HG03565 (cell line): ENCODE data around the gene VPS35L.
"Not testable (repeated sequence)": the region's sequence is repeated elsewhere in the genome, so short reads cannot be mapped to it uniquely, and the experiment has no call there.

Experiments used
- ATAC-seq: cut with Tn5 transposase; IDR thresholded peaks from one replicate; pipeline ENCODE4 v1.9.1; 2021; ENCODE audit warnings: mild to moderate bottlenecking, moderate library complexity; ENCODE audit not compliant: unreplicated experiment

VPS35L gene

DNA sequence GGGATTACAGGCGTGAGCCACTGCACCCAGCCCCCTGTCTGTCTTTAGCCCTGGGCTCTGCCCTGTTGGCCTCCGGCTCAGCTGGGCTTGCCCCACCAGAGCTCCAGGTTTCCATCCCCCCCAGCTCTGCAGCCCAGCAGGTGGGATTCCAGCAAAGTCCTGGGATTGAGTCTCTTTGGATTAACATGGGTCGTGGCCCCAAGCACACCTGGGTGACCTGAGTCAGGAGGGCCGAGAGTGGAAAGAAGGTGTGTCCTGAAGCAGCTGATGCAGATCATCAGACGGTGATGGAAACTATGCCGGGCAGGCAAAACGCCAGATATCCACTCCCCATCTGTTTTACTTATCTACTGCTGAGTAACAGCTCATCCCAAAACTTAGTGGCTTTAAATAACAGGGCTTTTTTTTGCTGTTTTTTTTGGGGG is 90.1 kb downstream of the VPS35L start:
- no peak for ATAC-seq

DNA sequence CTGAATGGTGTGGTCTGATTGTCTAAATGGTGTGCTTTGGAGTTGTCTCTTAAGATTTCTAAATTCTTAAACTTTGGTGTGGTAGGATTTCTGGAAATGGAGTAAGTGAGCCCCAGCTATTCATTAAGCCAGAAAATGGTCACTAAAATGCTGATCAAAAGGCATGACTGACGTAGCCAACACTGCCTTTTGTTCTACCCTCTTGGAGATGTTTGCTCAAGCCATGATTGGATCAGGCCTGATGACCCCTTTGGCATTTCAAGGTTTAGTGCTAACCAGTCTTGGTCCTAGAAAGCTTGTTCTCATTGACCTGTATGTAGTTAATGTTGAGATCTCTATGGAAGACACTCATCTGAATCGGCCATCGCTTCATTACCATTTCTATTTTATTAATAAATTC is 94.5 kb downstream of the VPS35L start:
- ATAC-seq, result no peak

DNA sequence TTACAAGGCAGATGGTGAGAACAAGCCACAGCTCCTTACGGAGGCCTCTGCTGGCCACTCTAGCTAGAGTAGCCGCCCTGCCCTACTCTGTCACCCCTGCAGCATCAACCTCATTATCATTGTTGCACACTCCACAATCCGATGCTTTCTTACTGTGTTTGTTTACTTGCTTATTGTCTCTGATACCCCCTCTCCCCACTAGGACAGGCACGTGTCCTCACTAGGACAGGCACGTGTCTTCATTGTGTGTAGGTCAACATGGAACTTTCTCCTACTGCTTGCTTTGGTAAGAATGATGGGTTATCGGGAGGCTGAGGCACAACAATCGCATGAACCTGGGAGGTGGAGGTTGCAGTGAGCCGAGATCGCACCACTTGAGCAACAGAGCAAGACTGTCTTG is 98.6 kb downstream of the VPS35L start:
- ATAC-seq, result no peak

GRCh38 chr16:19655242-19655777 is 99.8 kb downstream of the VPS35L start:
- no peak for ATAC-seq

GRCh38 chr16:19657831-19658230 is 102.3 kb downstream of the VPS35L start:
- no peak for ATAC-seq

DNA sequence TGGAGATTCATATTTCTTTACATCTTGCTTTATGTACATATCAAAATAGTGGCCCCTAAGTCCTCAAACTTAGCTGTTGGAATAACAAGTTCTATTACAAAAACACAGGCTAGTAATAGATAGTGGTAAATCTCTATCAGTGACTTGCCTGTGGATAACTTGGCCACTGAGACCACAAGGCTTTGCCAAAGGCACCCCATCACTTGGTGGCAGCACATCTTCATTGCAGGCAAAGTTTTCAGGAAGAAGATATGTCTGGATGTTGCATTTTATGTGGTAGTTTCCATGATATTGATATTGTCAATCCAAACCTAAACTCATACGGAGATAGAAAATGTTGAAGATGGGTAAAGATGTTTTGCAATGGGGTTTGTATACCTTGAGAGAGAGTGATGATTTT is 104.1 kb downstream of the VPS35L start:
- ATAC-seq, result no peak

DNA sequence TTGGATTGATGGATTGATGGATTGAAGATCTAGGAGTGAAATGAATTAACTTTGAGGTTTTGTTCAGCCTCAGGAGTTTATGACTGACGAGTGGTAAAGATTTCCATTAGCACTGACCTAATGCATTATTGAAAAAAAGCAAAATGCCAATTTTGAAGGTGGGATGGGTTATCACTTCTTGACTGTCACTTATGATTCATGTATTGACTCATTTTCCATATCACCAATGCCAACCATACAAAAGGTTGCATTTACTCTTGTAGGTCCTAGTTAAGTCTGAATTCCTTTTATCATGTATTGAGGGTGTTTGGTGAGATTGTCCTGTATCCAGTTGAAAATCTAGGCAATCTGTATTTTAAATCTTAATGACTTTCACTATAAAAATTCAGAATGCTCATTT is 104.9 kb downstream of the VPS35L start:
- no peak for ATAC-seq

GRCh38 chr16:19662351-19662750 is 106.8 kb downstream of the VPS35L start:
- no peak for ATAC-seq

DNA sequence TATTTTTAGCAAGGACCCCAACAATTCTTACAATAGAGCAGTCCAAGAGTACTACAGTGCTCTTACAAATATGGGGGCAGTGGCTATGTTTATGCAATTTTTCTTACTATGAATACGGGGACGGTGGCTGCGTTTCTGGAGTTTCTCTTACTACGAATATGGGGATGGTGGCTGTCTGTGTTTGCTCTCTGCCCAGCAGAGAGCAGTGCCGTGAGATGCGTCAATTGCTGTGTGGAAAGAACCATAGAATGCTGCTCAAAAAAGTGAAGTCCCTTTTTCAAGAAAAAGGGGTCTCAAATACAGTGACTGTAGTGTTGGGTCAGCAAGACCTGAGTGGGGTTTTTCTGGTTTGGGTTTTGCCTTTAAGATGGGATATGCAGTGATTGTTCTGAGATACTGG is 108.7 kb downstream of the VPS35L start:
- no peak for ATAC-seq

DNA sequence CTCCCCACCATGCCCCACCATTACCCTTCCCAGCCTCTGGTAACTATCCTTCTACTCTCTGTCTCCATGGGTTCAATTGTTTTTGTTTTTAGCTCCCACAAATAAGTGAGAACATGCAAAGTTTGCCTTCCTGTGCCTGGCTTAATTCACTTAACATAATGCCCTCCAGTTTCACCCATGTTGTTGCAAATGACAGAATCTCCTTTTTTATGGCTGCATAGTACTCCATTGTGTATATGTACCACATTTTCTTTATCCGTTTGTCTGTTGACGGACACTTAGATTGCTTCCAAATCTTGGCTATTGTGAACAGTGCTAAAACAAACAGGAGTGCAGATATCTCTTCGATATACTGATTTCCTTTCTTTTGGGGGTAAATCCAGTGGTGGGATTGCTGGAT is 109.8 kb downstream of the VPS35L start:
- not testable (repeated sequence) for ATAC-seq

DNA sequence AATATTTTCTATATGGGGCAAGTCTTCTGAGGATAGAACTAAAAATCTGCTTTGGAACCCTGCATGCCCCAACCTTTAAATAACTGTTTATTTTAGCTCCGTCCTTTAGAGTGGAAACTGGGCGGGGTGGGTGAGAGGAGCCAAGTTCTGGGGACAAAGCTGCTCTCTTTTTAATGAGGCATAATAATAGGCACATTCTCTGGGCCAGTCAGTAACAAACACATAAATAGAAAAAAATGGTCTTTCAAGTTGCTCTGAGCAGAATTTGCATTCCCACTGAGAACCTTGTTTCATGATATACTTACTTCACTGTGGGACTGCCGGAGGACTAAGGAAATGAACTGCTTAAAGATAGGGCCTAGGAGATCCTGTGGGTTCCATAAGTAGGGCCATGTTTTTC is 111.0 kb downstream of the VPS35L start:
- no peak for ATAC-seq

DNA sequence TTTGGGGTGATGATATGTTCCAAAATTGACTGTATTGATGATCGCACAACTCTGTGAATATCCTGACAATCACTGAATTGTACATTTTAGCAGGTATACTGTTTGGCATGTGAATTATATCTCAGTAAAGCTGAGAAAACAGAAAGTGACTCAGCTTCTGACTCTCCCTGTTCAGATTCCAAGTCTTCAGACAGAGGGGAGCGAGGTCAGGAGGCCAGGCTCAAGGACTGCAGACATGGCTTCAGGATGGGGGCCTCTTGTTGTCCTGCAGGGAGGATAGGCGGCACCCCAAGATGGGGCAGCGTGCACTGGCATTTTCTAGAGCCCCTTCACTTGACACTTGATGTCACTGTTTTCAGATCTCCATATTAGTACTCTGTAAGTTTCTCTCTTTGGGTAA is 116.9 kb downstream of the VPS35L start:
- no peak for ATAC-seq

- no peak for ATAC-seq
Measured at GRCh38 chr16:19674485-19674884, 119.0 kb downstream of the VPS35L start.

DNA sequence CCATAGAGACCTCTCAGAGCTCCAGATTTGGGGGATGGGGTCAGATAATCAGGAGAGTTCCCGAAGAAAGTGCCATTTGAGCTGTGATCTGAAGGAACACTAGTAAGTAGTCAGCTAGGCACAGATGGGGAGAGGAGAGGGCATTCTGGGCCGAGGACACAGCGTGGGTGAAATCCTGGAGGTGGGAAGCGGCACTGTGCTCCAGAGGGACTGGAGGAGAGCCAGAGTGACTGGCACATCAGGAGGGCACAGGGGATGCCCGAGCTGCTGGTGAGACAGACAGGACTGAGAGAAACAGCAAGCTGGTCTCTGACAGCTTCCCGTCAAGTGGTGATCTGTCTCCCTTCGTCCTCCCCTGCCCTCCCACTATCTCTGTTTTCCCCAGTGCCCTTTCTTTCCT is 121.9 kb downstream of the VPS35L start:
- no peak for ATAC-seq

- no peak for ATAC-seq
Measured at GRCh38 chr16:19678804-19679203, 123.3 kb downstream of the VPS35L start.

- not testable (repeated sequence) for ATAC-seq
Measured at GRCh38 chr16:19679281-19679680, 123.8 kb downstream of the VPS35L start.

GRCh38 chr16:19680881-19681340 is 125.4 kb downstream of the VPS35L start:
- no peak for ATAC-seq

DNA sequence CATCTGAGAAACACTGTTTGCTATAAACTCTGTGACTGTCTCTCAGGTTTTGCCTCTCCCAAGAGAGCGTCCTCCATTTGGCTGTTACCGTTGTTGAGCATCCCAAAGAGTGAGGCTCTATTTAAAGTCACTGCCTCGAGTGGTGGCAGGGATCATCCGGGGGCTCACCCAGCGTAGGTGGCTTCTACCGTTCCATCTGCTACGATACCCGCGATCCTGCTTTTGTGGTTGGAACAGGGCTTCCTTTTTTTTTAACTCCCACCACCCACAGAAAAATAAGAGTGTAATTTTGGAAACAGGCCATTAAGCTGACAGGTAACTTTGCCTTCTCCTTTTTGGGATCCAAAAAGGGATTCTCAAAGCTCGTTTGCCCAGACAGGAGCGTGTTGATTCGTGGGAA is 126.1 kb downstream of the VPS35L start:
- no peak for ATAC-seq

DNA sequence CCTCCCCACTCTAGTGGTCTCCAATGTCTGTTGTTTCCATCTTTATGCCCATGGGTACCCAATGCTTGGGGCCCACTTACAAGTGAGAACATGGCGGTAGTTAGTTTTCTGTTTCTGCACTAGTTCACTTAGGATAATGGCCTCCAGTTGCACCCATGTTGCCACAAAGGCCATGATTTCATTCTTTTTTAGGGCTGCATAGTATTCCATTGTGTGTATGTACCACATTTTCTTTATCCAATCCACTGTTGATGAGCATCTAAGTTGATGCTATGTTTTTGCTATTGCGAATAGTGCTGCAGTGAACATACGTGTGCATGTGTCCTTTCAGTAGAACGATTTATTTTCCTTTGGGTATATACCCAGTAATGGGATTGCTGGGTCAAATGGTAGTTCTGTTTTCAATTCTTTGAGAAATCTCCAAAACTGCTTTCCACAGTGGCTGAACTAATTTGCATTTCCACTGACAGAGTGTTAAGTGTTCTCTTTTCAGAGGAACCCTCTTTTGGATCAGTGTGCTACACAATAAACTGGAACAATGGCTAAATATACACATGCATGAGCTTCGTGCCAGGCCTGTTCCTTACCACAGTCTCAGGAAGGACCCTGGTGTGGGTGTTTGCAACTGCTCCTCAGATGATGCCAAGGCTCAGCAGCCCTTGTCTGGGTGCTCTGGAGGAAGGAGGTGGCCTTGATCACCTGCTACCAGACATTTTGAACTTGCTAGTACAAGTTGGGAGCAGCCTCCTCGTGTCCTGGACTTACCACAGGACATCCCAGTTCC is 128.1 kb downstream of the VPS35L start:
- ATAC-seq, result no peak

DNA sequence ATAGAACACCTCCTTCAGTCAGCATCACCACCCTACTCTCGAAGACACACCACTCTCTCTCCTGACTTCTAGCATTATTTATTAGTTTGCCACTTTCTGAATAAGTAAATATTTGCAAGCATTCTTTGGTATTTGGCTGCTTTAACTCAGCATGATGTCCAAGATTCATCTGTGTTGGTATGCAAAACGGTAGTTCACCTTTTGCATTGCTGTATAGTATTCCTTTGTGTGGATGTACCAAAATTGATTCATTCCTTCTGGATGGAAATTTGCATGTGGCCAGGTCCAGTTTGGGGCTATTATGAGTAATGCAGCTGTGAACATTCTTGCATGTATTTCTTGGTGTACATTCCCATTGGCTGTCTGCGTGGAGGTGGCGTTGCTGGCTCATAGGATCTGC is 129.7 kb downstream of the VPS35L start:
- no peak for ATAC-seq

- ATAC-seq, result no peak
Measured at GRCh38 chr16:19687279-19687678, 131.8 kb downstream of the VPS35L start.

DNA sequence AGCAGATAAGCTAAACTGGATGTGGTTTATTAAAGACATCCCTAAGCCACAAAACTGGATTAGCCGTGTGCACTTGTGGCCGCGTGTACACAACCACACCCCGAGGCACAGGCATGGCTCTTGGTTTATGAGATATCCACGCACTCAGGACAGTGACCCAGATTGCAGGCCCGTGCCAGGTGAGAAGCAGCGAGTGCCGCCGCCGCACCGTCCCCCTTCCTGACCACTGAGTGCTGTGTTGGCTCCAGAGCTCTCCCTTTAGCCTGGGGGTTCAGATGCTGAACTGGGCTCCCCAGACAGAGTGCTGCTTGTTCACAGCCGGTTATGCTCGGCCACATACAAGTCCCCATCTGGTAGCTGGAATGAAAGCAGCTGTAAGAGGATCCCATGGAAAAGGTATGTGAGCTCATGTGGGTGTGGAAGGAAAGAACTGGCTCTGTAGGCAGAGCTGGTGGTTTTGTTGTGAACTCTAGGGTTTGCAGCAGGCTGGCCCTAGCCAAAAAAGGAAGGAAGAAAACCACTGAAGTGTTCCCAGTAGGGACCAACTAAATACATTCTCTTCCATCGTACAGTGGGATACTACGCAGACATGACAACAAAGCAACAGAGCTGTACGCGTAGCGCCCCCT is 133.0 kb downstream of the VPS35L start:
- no peak for ATAC-seq
